A549 (cell line): ENCODE measurements around the gene ZNF483.

Source experiments
- CBX8 ChIP-seq: fragments of 200-600 bp; sonication (generic); IDR thresholded peaks from 2 replicates; pipeline ENCODE4 v1.6.1; 2016
- CEBPB ChIP-seq, 2 experiments: fragments of >200 bp in 1 of 2; sonication (Bioruptor Twin) in 1 of 2; formaldehyde crosslinking in 1 of 2; IDR thresholded peaks; 2 replicates each; pipeline ENCODE4 v1.6.1; 2012 to 2016
- CTCF ChIP-seq: fragments of >200 bp; sonication (Bioruptor Twin); formaldehyde crosslinking; IDR thresholded peaks from 3 replicates; pipeline ENCODE4 v1.5.1; 2016
- ELK1 ChIP-seq: fragments of 150-350 bp; IDR thresholded peaks from 2 replicates; pipeline ENCODE4 v1.6.1; 2014; ENCODE audit warnings: low read depth, mild to moderate bottlenecking, low read length
- EP300 ChIP-seq, 2 experiments: fragments of >200 bp; sonication (Bioruptor Twin); formaldehyde crosslinking; IDR thresholded peaks; 2 replicates in 1 of 2; 3 replicates in 1 of 2; pipeline ENCODE4 v1.6.1; 2016 to 2017
- HDAC2 ChIP-seq: fragments of 200-600 bp; sonication (generic); IDR thresholded peaks from 2 replicates; pipeline ENCODE4 v1.6.1; 2016
- JUN ChIP-seq, 2 experiments: fragments of >200 bp; sonication (Bioruptor Twin); formaldehyde crosslinking; IDR thresholded peaks; 2 replicates in 1 of 2; 3 replicates in 1 of 2; pipeline ENCODE4 v1.6.1; 2016 to 2017
- JUNB ChIP-seq: fragments of >200 bp; sonication (Bioruptor Twin); formaldehyde crosslinking; IDR thresholded peaks from 2 replicates; pipeline ENCODE4 v1.6.1; 2016
- POLR2A ChIP-seq: IDR thresholded peaks from 2 replicates; pipeline ENCODE4 v1.6.1; 2012; ENCODE audit warnings: mild to moderate bottlenecking, low read length
- SREBF2 ChIP-seq: fragments of 450-650 bp; IDR thresholded peaks from 2 replicates; pipeline ENCODE4 v1.6.1; 2014; ENCODE audit warnings: mild to moderate bottlenecking, moderate library complexity

- TF ChIP-seq JUNB, result no peak
- no peak for TF ChIP-seq CTCF
- TF ChIP-seq EP300 (IDR thresholded peaks at IDR 0.05), result no peak
- TF ChIP-seq JUN (IDR thresholded peaks at IDR 0.05), result no peak
- no peak for TF ChIP-seq CBX8
- TF ChIP-seq ELK1, result no peak
- TF ChIP-seq POLR2A, result no peak
- no peak for TF ChIP-seq HDAC2
- TF ChIP-seq CEBPB (IDR thresholded peaks at IDR 0.05), result no peak
- TF ChIP-seq SREBF2, result no peak
Observed at GRCh38 chr9:111514967-111515366, 10.0 kb upstream of the ZNF483 start.
